GM12878 (cell line): ENCODE data around the gene TMEM91.

ENCODE experiments used
- ATF2 ChIP-seq: IDR thresholded peaks from 2 replicates; pipeline ENCODE4 v1.6.1; 2012; ENCODE audit warnings: low read length, inconsistent platforms
- ATF3 ChIP-seq: IDR thresholded peaks from 2 replicates; pipeline ENCODE4 v1.6.1; 2011; ENCODE audit warnings: low read depth, mild to moderate bottlenecking, low read length, moderate library complexity, borderline replicate concordance; ENCODE audit errors: extremely low read depth
- CHD4 ChIP-seq: fragments of 200-600 bp; sonication (generic); IDR thresholded peaks from 2 replicates; pipeline ENCODE4 v1.6.1; 2016; ENCODE audit warnings: mild to moderate bottlenecking
- CTCF ChIP-seq, 3 experiments: IDR thresholded peaks in 2 of 3; conservative IDR thresholded peaks in 1 of 3; 2 replicates each; pipeline ENCODE4 v1.5.1; 2011; ENCODE audit warnings: low read depth in 3 of 3, low read length in 3 of 3, mild to moderate bottlenecking in 3 of 3, control low read depth in 2 of 3, moderate library complexity in 2 of 3, inconsistent platforms in 1 of 3, mixed read lengths in 1 of 3; ENCODE audit not compliant: control insufficient read depth in 2 of 3, insufficient read depth in 1 of 3; ENCODE audit errors: extremely low read depth in 1 of 3
- EGR1 ChIP-seq, 2 experiments: IDR thresholded peaks; 1 replicate in 1 of 2; 2 replicates in 1 of 2; pipeline ENCODE4 v1.6.1; 2011 to 2012; ENCODE audit warnings: low read depth in 2 of 2, low read length in 2 of 2, borderline replicate concordance in 1 of 2, mild to moderate bottlenecking in 1 of 2, moderate library complexity in 1 of 2
- EZH2 ChIP-seq: IDR thresholded peaks from 2 replicates; pipeline ENCODE4 v1.6.1; 2012; ENCODE audit warnings: low read depth, mild to moderate bottlenecking, control low read depth, inconsistent platforms, low read length, borderline replicate concordance; ENCODE audit not compliant: control insufficient read depth
- GATAD2B ChIP-seq: fragments of 450-650 bp; conservative IDR thresholded peaks from 2 replicates; pipeline ENCODE4 v1.6.1; 2017; ENCODE audit warnings: low read depth, mild to moderate bottlenecking, moderate library complexity
- JUND ChIP-seq: IDR thresholded peaks from 2 replicates; pipeline ENCODE4 v1.6.1; 2012; ENCODE audit warnings: low read depth, mild to moderate bottlenecking, low read length, improper control_type of control experiment, moderate library complexity
- MTA2 ChIP-seq: fragments of 450-650 bp; IDR thresholded peaks from 2 replicates; pipeline ENCODE4 v1.6.1; 2016; ENCODE audit warnings: low read depth, mild to moderate bottlenecking, moderate library complexity
- POLR2A ChIP-seq: IDR thresholded peaks from 2 replicates; pipeline ENCODE4 v1.6.1; 2011; ENCODE audit warnings: low read depth, mild to moderate bottlenecking, low read length
- SRF ChIP-seq, 2 experiments: IDR thresholded peaks; 2 replicates each; pipeline ENCODE4 v1.6.1; 2011; ENCODE audit warnings: low read depth in 2 of 2, low read length in 2 of 2, mild to moderate bottlenecking in 1 of 2, moderate library complexity in 1 of 2
- TAF1 ChIP-seq: IDR thresholded peaks from 2 replicates; pipeline ENCODE4 v1.6.1; 2011; ENCODE audit warnings: mild to moderate bottlenecking, low read depth, low read length, borderline replicate concordance
- ZSCAN29 ChIP-seq: fragments of 450-650 bp; IDR thresholded peaks from 2 replicates; pipeline ENCODE4 v1.6.1; 2017; ENCODE audit warnings: mild to moderate bottlenecking, moderate library complexity
- TF ChIP-seq, protein P1 (sequence below): IDR thresholded peaks from 2 replicates; pipeline ENCODE4 v1.6.1; 2011; ENCODE audit warnings: borderline replicate concordance, low read depth, mild to moderate bottlenecking, moderate library complexity, mixed read lengths, low read length; ENCODE audit not compliant: insufficient read depth; ENCODE audit errors: extremely low read length

DNA sequence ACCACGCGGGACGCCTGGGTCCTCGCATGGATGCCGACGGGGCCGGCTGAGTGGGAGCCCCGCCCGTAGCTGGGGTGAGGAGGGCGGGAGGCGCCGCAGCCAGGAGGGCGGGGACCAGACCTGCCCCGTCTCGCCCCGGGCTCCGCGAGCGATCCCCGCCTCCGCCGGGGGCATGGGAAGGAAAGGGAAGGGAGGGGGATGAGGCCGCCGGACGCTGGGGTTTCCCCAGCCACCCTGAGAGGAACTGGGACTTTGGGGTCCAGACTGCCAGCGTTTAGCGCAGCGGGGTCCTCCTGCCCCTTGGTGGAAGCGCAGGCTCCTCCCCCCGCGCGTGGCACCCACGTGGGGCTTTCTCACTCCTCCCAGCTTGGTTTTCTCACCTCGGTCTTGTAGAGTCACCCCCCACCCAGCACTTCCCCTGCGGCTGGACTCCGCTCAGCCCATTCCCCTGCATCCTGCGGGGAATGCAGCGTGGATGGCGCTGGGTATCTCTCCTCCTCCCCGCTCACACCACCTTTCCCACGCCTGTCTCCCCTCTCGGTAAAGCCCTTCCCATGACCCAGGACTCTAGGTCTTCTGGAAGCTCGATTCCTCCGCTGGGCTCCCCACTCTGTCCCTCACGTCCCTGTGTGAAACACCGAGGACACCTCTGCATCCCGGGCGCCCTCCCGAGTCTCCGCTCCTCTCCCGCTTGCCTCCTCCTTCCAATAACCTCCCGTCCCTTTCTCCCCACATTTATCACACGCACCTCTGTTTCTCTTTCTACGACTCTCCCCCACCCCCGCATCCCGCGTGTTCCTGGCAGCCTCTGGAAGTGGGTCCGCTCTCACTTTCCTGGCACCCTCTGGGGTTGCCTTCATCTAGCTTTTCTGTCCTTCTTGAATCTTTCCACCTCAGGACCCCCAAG lies 24.7 kb upstream of the TMEM91 start:
- TF ChIP-seq ATF3 (no peak), EZH2 (no peak), CTCF (IDR thresholded peaks at IDR 0.05 in 2 of 3, conservative IDR thresholded peaks at IDR 0.05 in 1 of 3; ENCODE audit: control insufficient read depth in 2 of 3, extremely low read depth in 1 of 3, insufficient read depth in 1 of 3, low read depth in 3 of 3, low read length in 3 of 3) (no peak), JUND (no peak), ATF2 (no peak), MTA2 (peak; percentile 36; the same call in 1 of the 2 replicates), GATAD2B (peak; percentile 61; the same call in 1 of the 2 replicates), POLR2A (peak; percentile 69), EGR1 (IDR thresholded peaks at IDR 0.05; ENCODE audit: borderline replicate concordance in 1 of 2, low read depth in 2 of 2, low read length in 2 of 2) (peak in 1 of 2 experiments; percentile 74; a peak in 2 of 3 replicates), ZSCAN29 (no peak), TAF1 (peak; percentile 67; the same call in 1 of the 2 replicates), CHD4 (no peak), SRF (IDR thresholded peaks at IDR 0.05; ENCODE audit: low read depth in 2 of 2, low read length in 2 of 2) (no peak)
- TF ChIP-seq, protein P1, sequence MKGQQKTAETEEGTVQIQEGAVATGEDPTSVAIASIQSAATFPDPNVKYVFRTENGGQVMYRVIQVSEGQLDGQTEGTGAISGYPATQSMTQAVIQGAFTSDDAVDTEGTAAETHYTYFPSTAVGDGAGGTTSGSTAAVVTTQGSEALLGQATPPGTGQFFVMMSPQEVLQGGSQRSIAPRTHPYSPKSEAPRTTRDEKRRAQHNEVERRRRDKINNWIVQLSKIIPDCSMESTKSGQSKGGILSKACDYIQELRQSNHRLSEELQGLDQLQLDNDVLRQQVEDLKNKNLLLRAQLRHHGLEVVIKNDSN: peak; percentile 80
